Kidney (tissue), 14 donors: ENCODE measurements around the gene NEDD9. TPM values are rescaled to one million over a fixed set of nuclear protein-coding genes. Genes with fewer than 3 reads are reported as not detected.

Source experiments
- DNase-seq, 5 donors: peaks; one replicate each; pipeline ENCODE4 v3.0.0-alpha.2; 2013 to 2020
- FAIRE-seq: peaks from 2 replicates; lab custom pipeline; 2012; peaks lifted over from hg19 to GRCh38; lab: Jason Lieb, UNC
- H3K27ac ChIP-seq, 2 donors: one replicate each; pipeline ENCODE4 v1.7.0; 2013; ENCODE audit warnings: low read depth in 2 of 2, low read length in 2 of 2, inconsistent platforms in 1 of 2
- H3K27me3 ChIP-seq: one replicate; pipeline ENCODE4 v1.7.1; 2013; ENCODE audit warnings: low read length, inconsistent platforms; ENCODE audit not compliant: control insufficient read depth, insufficient read depth
- H3K36me3 ChIP-seq, 3 donors: one replicate each; pipeline versions ENCODE4 v1.7.0 to v1.7.1; 2013; ENCODE audit warnings: low read length in 3 of 3, control low read depth in 1 of 3, inconsistent platforms in 1 of 3; ENCODE audit not compliant: insufficient read depth in 3 of 3, control insufficient read depth in 2 of 3
- H3K4me1 ChIP-seq, 3 donors: one replicate each; pipeline versions ENCODE4 v1.7.0 to v1.7.1; 2013; ENCODE audit warnings: low read length in 3 of 3, inconsistent platforms in 1 of 3, low read depth in 1 of 3; ENCODE audit not compliant: control insufficient read depth in 2 of 3, insufficient read depth in 2 of 3
- H3K4me3 ChIP-seq, 3 donors: one replicate each; pipeline versions ENCODE4 v1.7.0 to v1.8.1; 2013; ENCODE audit warnings: low read length in 3 of 3, control low read depth in 1 of 3, inconsistent platforms in 1 of 3
- H3K9ac ChIP-seq, 3 donors: one replicate each; pipeline versions ENCODE4 v1.7.0 to v1.7.1; 2013; ENCODE audit warnings: low read length in 3 of 3, control low read depth in 1 of 3, inconsistent platforms in 1 of 3
- H3K9me3 ChIP-seq, 3 donors: one replicate each; pipeline versions ENCODE4 v1.7.0 to v1.7.1; 2013; ENCODE audit warnings: low read length in 3 of 3, control low read depth in 1 of 3, inconsistent platforms in 1 of 3; ENCODE audit not compliant: control insufficient read depth in 2 of 3, insufficient read depth in 1 of 3
- intact Hi-C: fragments of 100-400 bp; cut with DNase I; formaldehyde crosslinking; loops from one replicate; pipeline ENCODE4 v1.11.1; 2022
- polyA plus RNA-seq: library from polyadenylated mRNA; stranded (reverse); fragments of 350-450 nt; fragmentation: Illumina TruSeq; extraction: RNeasy Lipid Tissue Mini Kit (QIAGEN cat#74804); gene quantifications from one replicate; pipeline ENCODE4 v1.2.3, GENCODE V29; 2014; ENCODE audit warnings: low read depth, low replicate concordance; ENCODE audit not compliant: insufficient read depth
- total RNA-seq: library from RNA; stranded (reverse); fragmentation: NEBNext Ultra II Directional; extraction: Animal tissue kit (Norgen Biotek cat#: 25700); gene quantifications from one replicate; pipeline ENCODE4 v1.2.1, GENCODE V29; 2021
- TF ChIP-seq, protein P1 (sequence below): IDR thresholded peaks from 3 replicates; pipeline ENCODE4 v1.5.1; 2012; ENCODE audit warnings: mild to moderate bottlenecking, moderate library complexity, borderline replicate concordance; ENCODE audit not compliant: insufficient read depth; ENCODE audit errors: extremely low read depth
- donor health status: control.
- donor health status: control.
- donor health status: control.
- donor health status: control.
- donor health status: control.
- donor health status: DM: yes; HTN: yes; CAD: no.
- donor health status: Normal renal cell carcinoma (clear cell type).

Gene NEDD9
- total and polyA plus RNA-seq, 2 donors from 2014 or later = 19.2 to 101 TPM

GRCh38 chr6:11232770-11233626 is 530 bp upstream of the NEDD9 start:
- no peaks in the 10 kb centered on the region for H3K9me3 ChIP-seq
- H3K4me3 ChIP-seq = peak overlapping the region; percentile 85 to 93 (median 91)
- H3K27me3 ChIP-seq = no peaks in the 10 kb centered on the region
- no peaks in the 10 kb centered on the region for H3K36me3 ChIP-seq
- H3K9ac ChIP-seq = peak overlapping the region; percentile 41 to 99 (median 82)
- intact Hi-C loops = no loop called here
- peak overlapping the region; percentile 89 to 92 for H3K27ac ChIP-seq
- DNase-seq (peak in 2 of 5 donors; percentile 56 to 77), FAIRE-seq (peak; percentile 96)
- H3K4me1 ChIP-seq = peaks cover 3 to 27% (median 15%) of the 10 kb centered on the region in 3 donors
- TF ChIP-seq, protein P1, sequence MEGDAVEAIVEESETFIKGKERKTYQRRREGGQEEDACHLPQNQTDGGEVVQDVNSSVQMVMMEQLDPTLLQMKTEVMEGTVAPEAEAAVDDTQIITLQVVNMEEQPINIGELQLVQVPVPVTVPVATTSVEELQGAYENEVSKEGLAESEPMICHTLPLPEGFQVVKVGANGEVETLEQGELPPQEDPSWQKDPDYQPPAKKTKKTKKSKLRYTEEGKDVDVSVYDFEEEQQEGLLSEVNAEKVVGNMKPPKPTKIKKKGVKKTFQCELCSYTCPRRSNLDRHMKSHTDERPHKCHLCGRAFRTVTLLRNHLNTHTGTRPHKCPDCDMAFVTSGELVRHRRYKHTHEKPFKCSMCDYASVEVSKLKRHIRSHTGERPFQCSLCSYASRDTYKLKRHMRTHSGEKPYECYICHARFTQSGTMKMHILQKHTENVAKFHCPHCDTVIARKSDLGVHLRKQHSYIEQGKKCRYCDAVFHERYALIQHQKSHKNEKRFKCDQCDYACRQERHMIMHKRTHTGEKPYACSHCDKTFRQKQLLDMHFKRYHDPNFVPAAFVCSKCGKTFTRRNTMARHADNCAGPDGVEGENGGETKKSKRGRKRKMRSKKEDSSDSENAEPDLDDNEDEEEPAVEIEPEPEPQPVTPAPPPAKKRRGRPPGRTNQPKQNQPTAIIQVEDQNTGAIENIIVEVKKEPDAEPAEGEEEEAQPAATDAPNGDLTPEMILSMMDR = no peak

GRCh38 chr6:11231564-11232192 is 790 bp downstream of the NEDD9 start:
- no peak for FAIRE-seq
- intact Hi-C loops = no loop called here
- DNase-seq = peak in 1 of 5 donors; percentile 63

DNA sequence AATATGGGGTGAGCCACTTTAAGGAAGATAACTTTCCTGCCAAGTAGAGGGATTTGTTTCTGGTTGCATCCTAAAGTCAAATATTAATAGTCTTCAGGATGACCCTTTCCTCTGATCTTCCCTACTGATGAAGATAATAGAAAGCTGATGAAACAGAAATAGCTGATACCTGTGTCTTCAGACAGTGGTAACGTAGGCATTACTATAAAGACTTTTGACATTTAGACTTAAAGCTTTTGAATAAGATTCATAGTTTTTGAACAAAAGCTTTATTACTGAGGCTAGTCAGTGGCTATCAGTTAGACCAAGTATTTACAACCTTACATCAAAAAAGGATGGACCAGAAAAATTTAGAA is 1.4 kb downstream of the NEDD9 start:
- Histone ChIP-seq H3K27ac (peak overlapping the region; percentile 89 to 92), H3K4me1 (peaks cover 3 to 28% (median 9%) of the 10 kb centered on the region in 3 donors), H3K27me3 (no peaks in the 10 kb centered on the region), H3K4me3 (peak overlapping the region; percentile 85 to 93 (median 91)), H3K9me3 (no peaks in the 10 kb centered on the region), H3K9ac (peak overlapping the region; percentile 75 to 99 (median 95)), H3K36me3 (no peaks in the 10 kb centered on the region)
- intact Hi-C loops = no loop called here
- TF ChIP-seq, protein P1 = no peak
- DNase-seq (no peak), FAIRE-seq (no peak)

More at GRCh38 chr6:11231564-11232192, 790 bp downstream of the NEDD9 start:
- H3K27me3 ChIP-seq = no peaks in the 10 kb centered on the region
- H3K36me3 ChIP-seq = no peaks in the 10 kb centered on the region
- H3K4me1 ChIP-seq = peaks cover 3 to 34% (median 15%) of the 10 kb centered on the region in 3 donors
- H3K27ac ChIP-seq = peak overlapping the region; percentile 89 to 92
- peak overlapping the region; percentile 85 to 93 (median 91) for H3K4me3 ChIP-seq
- TF ChIP-seq, protein P1 = no peak
- no peaks in the 10 kb centered on the region for H3K9me3 ChIP-seq
- H3K9ac ChIP-seq = peak overlapping the region; percentile 75 to 99 (median 95)
